SK-N-SH (cell line): Measurements from ENCODE around the gene PTPRS.
"Not testable (repeated sequence)": the region's sequence is repeated elsewhere in the genome, so short reads cannot be mapped to it uniquely, and the experiment has no call there.

ENCODE experiments used
- CHD2 ChIP-seq: fragments of 150-350 bp; IDR thresholded peaks from 2 replicates; pipeline ENCODE4 v1.6.1; 2018; ENCODE audit warnings: low read length; ENCODE audit not compliant: partially characterized antibody
- NFIC ChIP-seq: IDR thresholded peaks from 2 replicates; pipeline ENCODE4 v1.4.0; 2012; ENCODE audit warnings: borderline replicate concordance
- TAF1 ChIP-seq: IDR thresholded peaks from 2 replicates; pipeline ENCODE4 v1.6.1; 2012; ENCODE audit warnings: low read depth, mild to moderate bottlenecking, low read length, moderate library complexity, borderline replicate concordance
- TF ChIP-seq, protein P1 (sequence below): fragments of 200-600 bp; sonication (generic); IDR thresholded peaks from 2 replicates; pipeline ENCODE4 v1.6.1; 2017; ENCODE audit warnings: antibody characterized with exemption, mild to moderate bottlenecking, moderate library complexity

DNA sequence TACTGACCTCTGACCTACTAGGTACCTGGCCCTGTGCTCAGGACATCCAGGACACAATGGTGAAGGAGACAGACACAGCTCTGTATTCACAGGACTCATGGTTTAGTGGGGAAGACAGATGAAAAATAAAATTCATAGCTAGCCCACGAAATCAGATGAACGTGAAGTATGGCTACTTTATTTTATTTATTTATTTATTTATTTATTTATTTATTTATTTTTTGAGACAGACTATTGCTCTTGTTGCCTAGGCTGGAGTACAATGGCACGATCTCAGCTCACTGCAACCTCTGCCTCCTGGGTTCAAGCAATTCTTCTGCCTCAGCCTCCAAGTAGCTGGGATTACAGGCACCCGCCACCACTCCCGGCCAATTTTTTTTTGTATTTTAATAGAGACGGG is 40.6 kb upstream of the PTPRS start:
- TF ChIP-seq, protein P1, sequence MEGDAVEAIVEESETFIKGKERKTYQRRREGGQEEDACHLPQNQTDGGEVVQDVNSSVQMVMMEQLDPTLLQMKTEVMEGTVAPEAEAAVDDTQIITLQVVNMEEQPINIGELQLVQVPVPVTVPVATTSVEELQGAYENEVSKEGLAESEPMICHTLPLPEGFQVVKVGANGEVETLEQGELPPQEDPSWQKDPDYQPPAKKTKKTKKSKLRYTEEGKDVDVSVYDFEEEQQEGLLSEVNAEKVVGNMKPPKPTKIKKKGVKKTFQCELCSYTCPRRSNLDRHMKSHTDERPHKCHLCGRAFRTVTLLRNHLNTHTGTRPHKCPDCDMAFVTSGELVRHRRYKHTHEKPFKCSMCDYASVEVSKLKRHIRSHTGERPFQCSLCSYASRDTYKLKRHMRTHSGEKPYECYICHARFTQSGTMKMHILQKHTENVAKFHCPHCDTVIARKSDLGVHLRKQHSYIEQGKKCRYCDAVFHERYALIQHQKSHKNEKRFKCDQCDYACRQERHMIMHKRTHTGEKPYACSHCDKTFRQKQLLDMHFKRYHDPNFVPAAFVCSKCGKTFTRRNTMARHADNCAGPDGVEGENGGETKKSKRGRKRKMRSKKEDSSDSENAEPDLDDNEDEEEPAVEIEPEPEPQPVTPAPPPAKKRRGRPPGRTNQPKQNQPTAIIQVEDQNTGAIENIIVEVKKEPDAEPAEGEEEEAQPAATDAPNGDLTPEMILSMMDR: not testable (repeated sequence)
- not testable (repeated sequence) for TF ChIP-seq NFIC, CHD2, TAF1
